ENCODE measurements around the gene SHC1. TPM values are rescaled to one million over a fixed set of nuclear protein-coding genes. Genes with fewer than 3 reads are reported as not detected.

Gene SHC1
- total RNA-seq, 1 experiment from 2014 or later = 199 TPM

GRCh38 chr1:154972213-154972516 lies 1.6 kb upstream of the SHC1 start:
- H3K4me3 Mint-ChIP-seq = no peak overlapping the region
- ATAC-seq = no peak
- ChIA-PET CTCF (interaction anchor here (0.9 to 8.3 kb wide), 13 partner anchors 11 to 201 kb away, joined by 3 to 176 read pairs (median 20); partner anchors contain the start of genes ADAM15, EFNA4, FLAD1 and KRTCAP2), POLR2A (interaction anchor here (0.5 to 7.3 kb wide), 11 partner anchors 10 to 222 kb away, joined by 3 to 176 read pairs (median 6); partner anchors contain the start of genes FLAD1, LENEP, PBXIP1 and PMVK)
- no peak for DNase-seq (ENCODE audit: low spot score)
- no peak for TF ChIP-seq JAZF1 (CRISPR knock-in tag; IDR thresholded peaks at IDR 0.05)
- peaks cover 42% of the 10 kb centered on the region for H3K4me1 Mint-ChIP-seq
- no peak overlapping the region for H3K27ac Mint-ChIP-seq
- no peaks in the 10 kb centered on the region for H3K27me3 Mint-ChIP-seq (ENCODE audit: low read depth)
- no peaks in the 10 kb centered on the region for H3K9me3 Mint-ChIP-seq
- peaks cover 13% of the 10 kb centered on the region for H3K36me3 Mint-ChIP-seq

DNA sequence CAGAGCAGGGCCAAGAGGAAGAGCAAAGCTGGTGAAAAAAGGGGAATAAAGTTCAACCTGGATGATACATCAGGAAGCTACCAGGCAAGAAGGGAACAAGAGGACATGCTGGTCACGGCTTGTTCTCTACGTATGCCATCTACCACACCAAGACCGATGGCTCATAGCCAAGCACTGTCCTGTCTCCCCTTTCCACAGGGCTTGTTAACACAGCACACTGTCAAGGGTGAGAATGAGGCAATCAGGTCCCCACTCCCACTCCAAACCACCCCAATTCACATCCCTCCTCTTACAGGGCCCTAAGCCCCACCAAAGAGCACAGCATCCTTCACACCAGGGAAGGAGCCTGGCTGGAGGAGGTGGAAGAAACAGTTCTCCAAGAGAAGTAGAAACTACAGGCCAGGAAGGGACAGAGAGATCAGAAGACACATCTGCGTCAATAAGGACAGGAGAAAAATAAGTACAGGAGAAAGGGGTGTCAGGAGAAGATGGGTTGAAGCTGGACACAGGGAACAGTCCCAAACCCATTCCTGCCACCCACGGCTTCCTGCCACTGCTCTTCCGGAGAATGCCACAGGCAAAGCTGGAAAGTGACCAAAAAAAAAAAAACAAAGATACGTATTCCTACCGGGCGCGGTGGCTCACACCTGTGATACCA lies 923 bp upstream of the SHC1 start:
- ChIA-PET CTCF (interaction anchor here (0.6 to 8.3 kb wide), 26 partner anchors 10 to 235 kb away, joined by 3 to 176 read pairs (median 8); partner anchors contain the start of genes ADAM15, EFNA4, FLAD1 and KRTCAP2), POLR2A (interaction anchor here (0.6 to 7.3 kb wide), 19 partner anchors 9 to 222 kb away, joined by 3 to 176 read pairs (median 4); partner anchors contain the start of genes FLAD1, KCNN3, KRTCAP2 and LENEP)
- H3K27ac Mint-ChIP-seq = no peak overlapping the region; the same call in 1 of the 2 replicates
- H3K4me1 Mint-ChIP-seq = peaks cover 42% of the 10 kb centered on the region
- ATAC-seq (no peak), DNase-seq (ENCODE audit: low spot score) (no peak)
- no peaks in the 10 kb centered on the region for H3K9me3 Mint-ChIP-seq
- H3K36me3 Mint-ChIP-seq = peaks cover 20% of the 10 kb centered on the region
- H3K4me3 Mint-ChIP-seq = no peak overlapping the region
- TF ChIP-seq GABPB1 (CRISPR knock-in tag; IDR thresholded peaks at IDR 0.05) = 0 out of 2 replicates have a peak, but pooled peaks have one; percentile 3
- TF ChIP-seq FOXP1 (CRISPR knock-in tag; IDR thresholded peaks at IDR 0.05; ENCODE audit: borderline replicate concordance) = no peak
- no peak for TF ChIP-seq ZNF671 (CRISPR knock-in tag; IDR thresholded peaks at IDR 0.05)
- peak; percentile 64 for TF ChIP-seq EMX1 (CRISPR knock-in tag; IDR thresholded peaks at IDR 0.05)
- no peak for TF ChIP-seq GTF2I (CRISPR knock-in tag; conservative IDR thresholded peaks at IDR 0.05)
- no peaks in the 10 kb centered on the region for H3K27me3 Mint-ChIP-seq (ENCODE audit: low read depth)

DNA sequence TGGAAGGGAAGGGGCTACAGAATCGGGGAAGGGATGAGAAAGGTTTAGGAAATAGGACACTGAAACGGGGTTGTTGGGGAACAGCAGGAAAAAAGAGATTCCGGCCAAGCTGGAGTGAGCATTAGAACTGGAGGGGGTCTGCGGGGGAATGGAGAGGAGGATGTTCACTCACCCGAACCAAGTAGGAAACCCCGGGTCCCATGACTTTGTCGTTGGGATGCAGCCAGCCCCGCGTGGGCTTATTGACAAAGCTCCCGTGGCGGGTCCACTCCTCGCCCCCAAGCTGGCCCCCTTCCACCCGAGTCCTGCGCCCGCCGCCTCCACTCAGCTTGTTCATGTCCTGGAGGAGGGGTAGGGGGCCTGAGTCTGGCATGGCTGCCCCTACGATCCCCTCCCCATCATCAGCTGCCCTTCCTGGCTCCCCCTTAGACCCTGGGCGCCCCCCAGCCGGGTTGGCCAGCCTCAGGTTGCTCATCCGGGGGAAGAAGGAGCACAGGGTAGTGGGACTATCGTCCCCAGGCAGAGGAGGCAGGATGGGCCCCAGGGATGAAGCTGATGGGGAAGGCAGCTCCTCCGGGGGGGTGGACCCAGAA lies 591 bp downstream of the SHC1 start:
- H3K4me3 Mint-ChIP-seq = no peak overlapping the region
- ATAC-seq (no peak), DNase-seq (ENCODE audit: low spot score) (no peak)
- peaks cover 42% of the 10 kb centered on the region for H3K4me1 Mint-ChIP-seq
- no peaks in the 10 kb centered on the region for H3K9me3 Mint-ChIP-seq
- H3K36me3 Mint-ChIP-seq = peaks cover 33% of the 10 kb centered on the region
- CTCF ChIA-PET = interaction anchor here (0.6 to 8.3 kb wide), 22 partner anchors 8 to 281 kb away, joined by 3 to 176 read pairs (median 7); partner anchors contain the start of genes ADAM15, EFNA4, FLAD1 and KRTCAP2
- H3K27me3 Mint-ChIP-seq (ENCODE audit: low read depth) = no peaks in the 10 kb centered on the region
- peak overlapping the region; percentile 81; the same call in 1 of the 2 replicates for H3K27ac Mint-ChIP-seq
- POLR2A ChIA-PET = interaction anchor here (0.6 to 7.3 kb wide), 20 partner anchors 8 to 934 kb away, joined by 3 to 176 read pairs (median 4); partner anchors contain the start of genes CHRNB2, EFNA3, FLAD1 and KCNN3
- TF ChIP-seq FOXP4 (CRISPR knock-in tag; IDR thresholded peaks at IDR 0.05) = no peak
- TF ChIP-seq MLX (CRISPR knock-in tag; IDR thresholded peaks at IDR 0.05) = no peak
- TF ChIP-seq, protein P1, sequence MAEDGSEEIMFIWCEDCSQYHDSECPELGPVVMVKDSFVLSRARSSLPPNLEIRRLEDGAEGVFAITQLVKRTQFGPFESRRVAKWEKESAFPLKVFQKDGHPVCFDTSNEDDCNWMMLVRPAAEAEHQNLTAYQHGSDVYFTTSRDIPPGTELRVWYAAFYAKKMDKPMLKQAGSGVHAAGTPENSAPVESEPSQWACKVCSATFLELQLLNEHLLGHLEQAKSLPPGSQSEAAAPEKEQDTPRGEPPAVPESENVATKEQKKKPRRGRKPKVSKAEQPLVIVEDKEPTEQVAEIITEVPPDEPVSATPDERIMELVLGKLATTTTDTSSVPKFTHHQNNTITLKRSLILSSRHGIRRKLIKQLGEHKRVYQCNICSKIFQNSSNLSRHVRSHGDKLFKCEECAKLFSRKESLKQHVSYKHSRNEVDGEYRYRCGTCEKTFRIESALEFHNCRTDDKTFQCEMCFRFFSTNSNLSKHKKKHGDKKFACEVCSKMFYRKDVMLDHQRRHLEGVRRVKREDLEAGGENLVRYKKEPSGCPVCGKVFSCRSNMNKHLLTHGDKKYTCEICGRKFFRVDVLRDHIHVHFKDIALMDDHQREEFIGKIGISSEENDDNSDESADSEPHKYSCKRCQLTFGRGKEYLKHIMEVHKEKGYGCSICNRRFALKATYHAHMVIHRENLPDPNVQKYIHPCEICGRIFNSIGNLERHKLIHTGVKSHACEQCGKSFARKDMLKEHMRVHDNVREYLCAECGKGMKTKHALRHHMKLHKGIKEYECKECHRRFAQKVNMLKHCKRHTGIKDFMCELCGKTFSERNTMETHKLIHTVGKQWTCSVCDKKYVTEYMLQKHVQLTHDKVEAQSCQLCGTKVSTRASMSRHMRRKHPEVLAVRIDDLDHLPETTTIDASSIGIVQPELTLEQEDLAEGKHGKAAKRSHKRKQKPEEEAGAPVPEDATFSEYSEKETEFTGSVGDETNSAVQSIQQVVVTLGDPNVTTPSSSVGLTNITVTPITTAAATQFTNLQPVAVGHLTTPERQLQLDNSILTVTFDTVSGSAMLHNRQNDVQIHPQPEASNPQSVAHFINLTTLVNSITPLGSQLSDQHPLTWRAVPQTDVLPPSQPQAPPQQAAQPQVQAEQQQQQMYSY (CRISPR knock-in tag; IDR thresholded peaks at IDR 0.05) = no peak
- no peak for TF ChIP-seq ATF2 (CRISPR knock-in tag; IDR thresholded peaks at IDR 0.05; ENCODE audit: borderline replicate concordance, low read depth)
- TF ChIP-seq TP53 (CRISPR knock-in tag; IDR thresholded peaks at IDR 0.05) = no peak
- no peak for TF ChIP-seq MXD4 (CRISPR knock-in tag; IDR thresholded peaks at IDR 0.05; ENCODE audit: borderline replicate concordance)
- TF ChIP-seq, protein P2, sequence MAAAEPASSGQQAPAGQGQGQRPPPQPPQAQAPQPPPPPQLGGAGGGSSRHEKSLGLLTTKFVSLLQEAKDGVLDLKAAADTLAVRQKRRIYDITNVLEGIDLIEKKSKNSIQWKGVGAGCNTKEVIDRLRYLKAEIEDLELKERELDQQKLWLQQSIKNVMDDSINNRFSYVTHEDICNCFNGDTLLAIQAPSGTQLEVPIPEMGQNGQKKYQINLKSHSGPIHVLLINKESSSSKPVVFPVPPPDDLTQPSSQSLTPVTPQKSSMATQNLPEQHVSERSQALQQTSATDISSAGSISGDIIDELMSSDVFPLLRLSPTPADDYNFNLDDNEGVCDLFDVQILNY (CRISPR knock-in tag; IDR thresholded peaks at IDR 0.05) = no peak
- TF ChIP-seq HMGA2 (CRISPR knock-in tag; IDR thresholded peaks at IDR 0.05) = no peak
- no peak for TF ChIP-seq RELA (CRISPR knock-in tag; IDR thresholded peaks at IDR 0.05; ENCODE audit: borderline replicate concordance)
- no peak for TF ChIP-seq ZNF263 (CRISPR knock-in tag; IDR thresholded peaks at IDR 0.05; ENCODE audit: low read depth)
- TF ChIP-seq ZBTB21 (CRISPR knock-in tag; IDR thresholded peaks at IDR 0.05; ENCODE audit: borderline replicate concordance) = no peak
- no peak for TF ChIP-seq ERG (CRISPR knock-in tag; IDR thresholded peaks at IDR 0.05)
